Measurements from ENCODE around the gene ARHGAP31.

The ARHGAP31 gene

DNA sequence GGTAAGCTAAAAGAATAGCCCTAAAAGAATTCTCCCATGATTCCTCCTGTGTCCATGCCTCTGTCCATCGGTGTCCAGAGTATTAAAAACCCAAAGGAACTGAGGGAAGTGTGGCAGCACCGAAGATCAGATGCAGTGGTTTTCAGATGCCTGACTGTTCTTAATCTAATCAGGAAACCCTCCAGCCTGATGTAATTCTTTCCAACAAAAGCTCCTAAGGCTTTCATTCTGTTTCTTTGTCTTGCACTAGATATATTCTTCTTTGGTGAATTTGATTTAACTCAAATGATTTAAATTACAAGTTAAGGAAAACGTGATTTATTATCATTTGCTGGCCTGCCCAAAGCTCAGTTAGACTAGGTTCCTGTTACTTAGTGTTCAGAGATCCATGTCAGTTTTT, 71.2 kb downstream of the ARHGAP31 start (continued):
- TF ChIP-seq, protein P1, sequence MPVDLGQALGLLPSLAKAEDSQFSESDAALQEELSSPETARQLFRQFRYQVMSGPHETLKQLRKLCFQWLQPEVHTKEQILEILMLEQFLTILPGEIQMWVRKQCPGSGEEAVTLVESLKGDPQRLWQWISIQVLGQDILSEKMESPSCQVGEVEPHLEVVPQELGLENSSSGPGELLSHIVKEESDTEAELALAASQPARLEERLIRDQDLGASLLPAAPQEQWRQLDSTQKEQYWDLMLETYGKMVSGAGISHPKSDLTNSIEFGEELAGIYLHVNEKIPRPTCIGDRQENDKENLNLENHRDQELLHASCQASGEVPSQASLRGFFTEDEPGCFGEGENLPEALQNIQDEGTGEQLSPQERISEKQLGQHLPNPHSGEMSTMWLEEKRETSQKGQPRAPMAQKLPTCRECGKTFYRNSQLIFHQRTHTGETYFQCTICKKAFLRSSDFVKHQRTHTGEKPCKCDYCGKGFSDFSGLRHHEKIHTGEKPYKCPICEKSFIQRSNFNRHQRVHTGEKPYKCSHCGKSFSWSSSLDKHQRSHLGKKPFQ (tag by site-specific recombination; IDR thresholded peaks at IDR 0.05): no peak

DNA sequence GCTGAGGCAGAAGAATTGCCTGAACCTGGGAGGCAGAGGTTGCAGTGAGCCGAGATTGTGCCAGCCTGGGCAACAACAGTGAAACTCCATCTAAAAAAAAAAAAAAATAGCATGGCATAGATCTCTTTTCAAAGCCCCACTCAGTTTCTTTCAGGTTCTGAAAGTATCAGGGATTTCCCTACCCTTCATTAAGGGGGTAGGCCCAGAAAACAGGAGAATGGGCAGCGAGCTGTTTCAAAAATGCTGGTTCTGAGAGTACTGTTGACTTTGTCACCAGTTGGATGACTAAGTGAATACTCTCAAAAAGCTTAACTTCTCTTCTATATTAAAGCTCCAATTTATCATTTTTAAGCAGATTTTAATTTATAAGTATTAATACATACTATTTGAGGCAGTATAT, 72.8 kb downstream of the ARHGAP31 start:
- CTCF ChIA-PET: interaction anchor here (0.7 to 1.3 kb wide), 3 partner anchors 13 to 703 kb away, joined by 4 to 6 read pairs (median 4); no protein-coding TSS in a partner anchor

More for the DNA sequence above, 72.8 kb downstream of the ARHGAP31 start:
- Histone ChIP-seq H3K27ac (ENCODE audit: extremely low read depth, low read depth, low read length) (no peak overlapping the region), H3K4me1 (ENCODE audit: control insufficient read depth, insufficient read depth, low read length) (no peaks in the 10 kb centered on the region), H3K4me3 (ENCODE audit: low read depth, low read length) (no peak overlapping the region), H3K36me3 (ENCODE audit: control insufficient read depth in 2 of 2, insufficient read depth in 1 of 2, low read length in 2 of 2) (no peaks in the 10 kb centered on the region), H3K9me3 (ENCODE audit: control insufficient read depth, insufficient read depth, low read depth, low read length) (no peaks in the 10 kb centered on the region)
- POLR2A ChIA-PET: no interaction called here
- no peak for TF ChIP-seq ZNF544 (tag by site-specific recombination; IDR thresholded peaks at IDR 0.05)
- no peak for TF ChIP-seq ZNF660 (tag by site-specific recombination; IDR thresholded peaks at IDR 0.05)
- no peak for TF ChIP-seq KLF1 (tag by site-specific recombination; IDR thresholded peaks at IDR 0.05)
- no peak for TF ChIP-seq HOXC10 (CRISPR knock-in tag; IDR thresholded peaks at IDR 0.05)
- TF ChIP-seq, protein P2, sequence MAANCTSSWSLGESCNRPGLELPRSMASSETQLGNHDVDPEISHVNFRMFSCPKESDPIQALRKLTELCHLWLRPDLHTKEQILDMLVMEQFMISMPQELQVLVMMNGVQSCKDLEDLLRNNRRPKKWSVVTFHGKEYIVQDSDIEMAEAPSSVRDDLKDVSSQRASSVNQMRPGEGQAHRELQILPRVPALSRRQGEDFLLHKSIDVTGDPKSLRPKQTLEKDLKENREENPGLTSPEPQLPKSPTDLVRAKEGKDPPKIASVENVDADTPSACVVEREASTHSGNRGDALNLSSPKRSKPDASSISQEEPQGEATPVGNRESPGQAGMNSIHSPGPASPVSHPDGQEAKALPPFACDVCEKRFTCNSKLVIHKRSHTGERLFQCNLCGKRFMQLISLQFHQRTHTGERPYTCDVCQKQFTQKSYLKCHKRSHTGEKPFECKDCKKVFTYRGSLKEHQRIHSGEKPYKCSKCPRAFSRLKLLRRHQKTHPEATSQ (tag by site-specific recombination; IDR thresholded peaks at IDR 0.05): no peak
- TF ChIP-seq, protein P3, sequence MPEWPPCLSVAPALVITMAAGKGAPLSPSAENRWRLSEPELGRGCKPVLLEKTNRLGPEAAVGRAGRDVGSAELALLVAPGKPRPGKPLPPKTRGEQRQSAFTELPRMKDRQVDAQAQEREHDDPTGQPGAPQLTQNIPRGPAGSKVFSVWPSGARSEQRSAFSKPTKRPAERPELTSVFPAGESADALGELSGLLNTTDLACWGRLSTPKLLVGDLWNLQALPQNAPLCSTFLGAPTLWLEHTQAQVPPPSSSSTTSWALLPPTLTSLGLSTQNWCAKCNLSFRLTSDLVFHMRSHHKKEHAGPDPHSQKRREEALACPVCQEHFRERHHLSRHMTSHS (tag by site-specific recombination; IDR thresholded peaks at IDR 0.05): no peak
- no peak for TF ChIP-seq ZBTB8A (tag by site-specific recombination; IDR thresholded peaks at IDR 0.05)
- TF ChIP-seq ZNF623 (tag by site-specific recombination; IDR thresholded peaks at IDR 0.05): no peak
- TF ChIP-seq ZNF354C (tag by site-specific recombination; IDR thresholded peaks at IDR 0.05; ENCODE audit: borderline replicate concordance, low read depth): no peak
- TF ChIP-seq, protein P4, sequence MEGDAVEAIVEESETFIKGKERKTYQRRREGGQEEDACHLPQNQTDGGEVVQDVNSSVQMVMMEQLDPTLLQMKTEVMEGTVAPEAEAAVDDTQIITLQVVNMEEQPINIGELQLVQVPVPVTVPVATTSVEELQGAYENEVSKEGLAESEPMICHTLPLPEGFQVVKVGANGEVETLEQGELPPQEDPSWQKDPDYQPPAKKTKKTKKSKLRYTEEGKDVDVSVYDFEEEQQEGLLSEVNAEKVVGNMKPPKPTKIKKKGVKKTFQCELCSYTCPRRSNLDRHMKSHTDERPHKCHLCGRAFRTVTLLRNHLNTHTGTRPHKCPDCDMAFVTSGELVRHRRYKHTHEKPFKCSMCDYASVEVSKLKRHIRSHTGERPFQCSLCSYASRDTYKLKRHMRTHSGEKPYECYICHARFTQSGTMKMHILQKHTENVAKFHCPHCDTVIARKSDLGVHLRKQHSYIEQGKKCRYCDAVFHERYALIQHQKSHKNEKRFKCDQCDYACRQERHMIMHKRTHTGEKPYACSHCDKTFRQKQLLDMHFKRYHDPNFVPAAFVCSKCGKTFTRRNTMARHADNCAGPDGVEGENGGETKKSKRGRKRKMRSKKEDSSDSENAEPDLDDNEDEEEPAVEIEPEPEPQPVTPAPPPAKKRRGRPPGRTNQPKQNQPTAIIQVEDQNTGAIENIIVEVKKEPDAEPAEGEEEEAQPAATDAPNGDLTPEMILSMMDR (tag by site-specific recombination; IDR thresholded peaks at IDR 0.05): no peak
- TF ChIP-seq ZNF394 (tag by site-specific recombination; IDR thresholded peaks at IDR 0.05; ENCODE audit: borderline replicate concordance): no peak
- TF ChIP-seq ZNF747 (tag by site-specific recombination; IDR thresholded peaks at IDR 0.05): no peak
- TF ChIP-seq ZNF776 (tag by site-specific recombination; IDR thresholded peaks at IDR 0.05; ENCODE audit: borderline replicate concordance): no peak
- TF ChIP-seq, protein P5, sequence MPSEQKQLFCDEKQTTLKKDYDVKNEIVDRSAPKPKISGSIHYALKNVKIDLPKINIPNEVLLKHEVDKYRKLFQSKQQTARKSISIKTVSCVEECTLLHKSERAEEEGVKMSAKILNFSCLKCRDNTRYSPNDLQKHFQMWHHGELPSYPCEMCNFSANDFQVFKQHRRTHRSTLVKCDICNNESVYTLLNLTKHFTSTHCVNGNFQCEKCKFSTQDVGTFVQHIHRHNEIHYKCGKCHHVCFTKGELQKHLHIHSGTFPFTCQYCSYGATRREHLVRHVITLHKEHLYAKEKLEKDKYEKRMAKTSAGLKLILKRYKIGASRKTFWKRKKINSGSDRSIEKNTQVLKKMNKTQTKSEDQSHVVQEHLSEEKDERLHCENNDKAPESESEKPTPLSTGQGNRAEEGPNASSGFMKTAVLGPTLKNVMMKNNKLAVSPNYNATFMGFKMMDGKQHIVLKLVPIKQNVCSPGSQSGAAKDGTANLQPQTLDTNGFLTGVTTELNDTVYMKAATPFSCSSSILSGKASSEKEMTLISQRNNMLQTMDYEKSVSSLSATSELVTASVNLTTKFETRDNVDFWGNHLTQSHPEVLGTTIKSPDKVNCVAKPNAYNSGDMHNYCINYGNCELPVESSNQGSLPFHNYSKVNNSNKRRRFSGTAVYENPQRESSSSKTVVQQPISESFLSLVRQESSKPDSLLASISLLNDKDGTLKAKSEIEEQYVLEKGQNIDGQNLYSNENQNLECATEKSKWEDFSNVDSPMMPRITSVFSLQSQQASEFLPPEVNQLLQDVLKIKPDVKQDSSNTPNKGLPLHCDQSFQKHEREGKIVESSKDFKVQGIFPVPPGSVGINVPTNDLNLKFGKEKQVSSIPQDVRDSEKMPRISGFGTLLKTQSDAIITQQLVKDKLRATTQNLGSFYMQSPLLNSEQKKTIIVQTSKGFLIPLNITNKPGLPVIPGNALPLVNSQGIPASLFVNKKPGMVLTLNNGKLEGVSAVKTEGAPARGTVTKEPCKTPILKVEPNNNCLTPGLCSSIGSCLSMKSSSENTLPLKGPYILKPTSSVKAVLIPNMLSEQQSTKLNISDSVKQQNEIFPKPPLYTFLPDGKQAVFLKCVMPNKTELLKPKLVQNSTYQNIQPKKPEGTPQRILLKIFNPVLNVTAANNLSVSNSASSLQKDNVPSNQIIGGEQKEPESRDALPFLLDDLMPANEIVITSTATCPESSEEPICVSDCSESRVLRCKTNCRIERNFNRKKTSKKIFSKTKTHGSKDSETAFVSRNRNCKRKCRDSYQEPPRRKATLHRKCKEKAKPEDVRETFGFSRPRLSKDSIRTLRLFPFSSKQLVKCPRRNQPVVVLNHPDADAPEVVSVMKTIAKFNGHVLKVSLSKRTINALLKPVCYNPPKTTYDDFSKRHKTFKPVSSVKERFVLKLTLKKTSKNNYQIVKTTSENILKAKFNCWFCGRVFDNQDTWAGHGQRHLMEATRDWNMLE (tag by site-specific recombination; conservative IDR thresholded peaks at IDR 0.05; ENCODE audit: low read depth): no peak
- TF ChIP-seq GLIS1 (tag by site-specific recombination; IDR thresholded peaks at IDR 0.05): no peak
- no peak for TF ChIP-seq ZBTB48 (tag by site-specific recombination; IDR thresholded peaks at IDR 0.05)
- TF ChIP-seq MEIS1 (CRISPR knock-in tag; IDR thresholded peaks at IDR 0.05; ENCODE audit: borderline replicate concordance): no peak
- TF ChIP-seq ZNF404 (tag by site-specific recombination; IDR thresholded peaks at IDR 0.05): no peak
